Activated effector memory CD4-positive, alpha-beta T cell treated with Interleukin-2 at 50 U/mL for 16 hours (primary cell): Measurements from ENCODE around the gene TBC1D10A.

Experiments used
- DNase-seq: peaks from one replicate; pipeline ENCODE4 v3.0.0-alpha.2; 2020

Gene TBC1D10A

GRCh38 chr22:30320021-30320556 lies 6.7 kb downstream of the TBC1D10A start:
- DNase-seq, result no peak

- no peak for DNase-seq
Measured at GRCh38 chr22:30318799-30319419, 7.8 kb downstream of the TBC1D10A start.

GRCh38 chr22:30317778-30318177 lies 9.0 kb downstream of the TBC1D10A start:
- DNase-seq, result no peak

- no peak for DNase-seq
Measured at GRCh38 chr22:30315962-30316576, 10.7 kb downstream of the TBC1D10A start.

GRCh38 chr22:30314915-30315314 lies 11.8 kb downstream of the TBC1D10A start:
- DNase-seq, result peak; percentile 27

GRCh38 chr22:30313527-30314363 lies 13.0 kb downstream of the TBC1D10A start:
- DNase-seq, result no peak

- DNase-seq, result no peak
Measured at GRCh38 chr22:30312053-30312452, 14.7 kb downstream of the TBC1D10A start.

GRCh38 chr22:30310881-30311771 lies 15.6 kb downstream of the TBC1D10A start:
- no peak for DNase-seq

- no peak for DNase-seq
Measured at GRCh38 chr22:30309951-30310741, 16.6 kb downstream of the TBC1D10A start.

GRCh38 chr22:30308518-30309230 lies 18.1 kb downstream of the TBC1D10A start:
- DNase-seq, result no peak

- DNase-seq, result no peak
Measured at GRCh38 chr22:30308093-30308492, 18.6 kb downstream of the TBC1D10A start.

- DNase-seq, result no peak
Measured at GRCh38 chr22:30307041-30307574, 19.6 kb downstream of the TBC1D10A start.

GRCh38 chr22:30306627-30307011 lies 20.1 kb downstream of the TBC1D10A start:
- no peak for DNase-seq

- DNase-seq, result no peak
Measured at GRCh38 chr22:30305906-30306626, 20.7 kb downstream of the TBC1D10A start.

- peak; percentile 53 for DNase-seq
Measured at GRCh38 chr22:30305519-30305905, 21.2 kb downstream of the TBC1D10A start.

GRCh38 chr22:30304495-30305244 lies 22.1 kb downstream of the TBC1D10A start:
- DNase-seq, result no peak

GRCh38 chr22:30302810-30303138 lies 24.0 kb downstream of the TBC1D10A start:
- DNase-seq, result no peak

- DNase-seq, result no peak
Measured at GRCh38 chr22:30301995-30302809, 24.5 kb downstream of the TBC1D10A start.

GRCh38 chr22:30299322-30299721 lies 27.4 kb downstream of the TBC1D10A start:
- no peak for DNase-seq
